Measurements from ENCODE around the gene PGS1. TPM values are rescaled to one million over a fixed set of nuclear protein-coding genes. Genes with fewer than 3 reads are reported as not detected.

PGS1 gene
- total and polyA plus RNA-seq, 2 of the 8 experiments (the other 6 are each of a cell fraction or from before 2014, with no cell fraction given), result 46.7 to 60.0 TPM

GRCh38 chr17:78393575-78393974 is 15.1 kb downstream of the PGS1 start:
- Histone ChIP-seq H3K27me3 (replicated peaks in 1 of 4; ENCODE audit: control insufficient read depth in 3 of 4, extremely low read depth in 1 of 4, insufficient read depth in 3 of 4, low read length in 3 of 4) (no peaks in the 10 kb centered on the region), H3K18ac (ENCODE audit: extremely low read depth, low read length) (no peak overlapping the region), H3K79me1 (ENCODE audit: low read depth, low read length) (peaks cover 13% of the 10 kb centered on the region), H3K23ac (ENCODE audit: insufficient read length) (no peak overlapping the region), H3K23me2 (ENCODE audit: low read depth, low read length) (no peaks in the 10 kb centered on the region), H4K8ac (ENCODE audit: extremely low read depth, insufficient read depth, low read length) (no peak overlapping the region), H3K4me1 (replicated peaks in 1 of 4; ENCODE audit: control insufficient read depth in 3 of 4, insufficient read depth in 4 of 4, low read length in 3 of 4) (peaks cover 0 to 4% (median 0%) of the 10 kb centered on the region in 4 experiments; a peak in 4 of 7 replicates), H4K5ac (ENCODE audit: insufficient read length, low read depth, low read length) (no peak overlapping the region), H2BK15ac (ENCODE audit: low read length) (no peak overlapping the region), H2AFZ (ENCODE audit: low read length) (no peak overlapping the region), H3K9ac (replicated peaks in 1 of 4; ENCODE audit: extremely low read depth in 1 of 4, low read depth in 3 of 4, low read length in 3 of 4) (no peak overlapping the region), H2BK12ac (ENCODE audit: low read depth, low read length) (no peak overlapping the region), H3K14ac (ENCODE audit: insufficient read length) (no peak overlapping the region), H3K4ac (replicated peaks; ENCODE audit: insufficient read length, low read depth, low read length) (no peak overlapping the region), H3K4me2 (ENCODE audit: insufficient read depth in 1 of 2, low read depth in 2 of 2, low read length in 2 of 2) (no peak overlapping the region), H2AK5ac (ENCODE audit: low read depth, low read length) (no peak overlapping the region), H3K9me3 (ENCODE audit: insufficient read depth in 2 of 2, low read depth in 1 of 2, low read length in 1 of 2) (no peaks in the 10 kb centered on the region), H2BK20ac (ENCODE audit: low read length) (no peak overlapping the region), H3K27ac (ENCODE audit: low read depth, low read length) (no peak overlapping the region), H2BK120ac (replicated peaks; ENCODE audit: low read depth, low read length) (no peak overlapping the region), H3K36me3 (ENCODE audit: control insufficient read depth in 2 of 4, insufficient read depth in 4 of 4, low read length in 3 of 4) (peaks cover 4 to 32% (median 20%) of the 10 kb centered on the region in 4 experiments; a peak in 6 of 8 replicates), H3K4me3 (ENCODE audit: extremely low read depth in 1 of 4, insufficient read depth in 2 of 4, low read depth in 3 of 4, low read length in 4 of 4) (no peak overlapping the region), H3K56ac (replicated peaks; ENCODE audit: insufficient read length, low read depth, low read length) (no peak overlapping the region), H4K20me1 (replicated peaks in 1 of 2; ENCODE audit: control insufficient read depth in 1 of 2, insufficient read depth in 2 of 2, low read length in 2 of 2) (peaks cover 11 to 26% of the 10 kb centered on the region in 2 experiments), H2BK5ac (ENCODE audit: low read depth, low read length) (no peak overlapping the region), H3K79me2 (ENCODE audit: control insufficient read depth in 1 of 2, insufficient read depth in 2 of 2, low read length in 2 of 2) (peaks cover 22 to 89% of the 10 kb centered on the region in 2 experiments), H4K91ac (replicated peaks; ENCODE audit: insufficient read length, low read length) (no peak overlapping the region)
- DNase-seq (ENCODE audit: low read depth in 1 of 2, low spot score in 2 of 2) (no peak), FAIRE-seq (no peak)
- ChIA-PET POLR2A (ENCODE audit: partially characterized antibody) (no interaction called here), CTCF (ENCODE audit: partially characterized antibody) (interaction anchor here (0.9 kb wide), 2 partner anchors 19 to 26 kb away, joined by 3 to 4 read pairs; no protein-coding TSS in a partner anchor)
- WGBS, 2 experiments (ENCODE audit: extremely low coverage in 1 of 2, insufficient coverage in 1 of 2, insufficient read length in 1 of 2, insufficient replicate concordance in 2 of 2, low coverage in 1 of 2, low lambda C conversion rate in 2 of 2, missing lambda C conversion rate in 1 of 2), result 90% methylated on average over 4 of the region's 4 CpGs; no CpG with 5 or more reads in 1 of the 2 experiments
- no peak for TF ChIP-seq CBX5 (IDR thresholded peaks at IDR 0.05; ENCODE audit: low read depth, low read length)
- TF ChIP-seq CHD2 (IDR thresholded peaks at IDR 0.05; ENCODE audit: low read length), result no peak
- no peak for TF ChIP-seq POU5F1 (IDR thresholded peaks at IDR 0.05; ENCODE audit: low read depth, low read length)
